GM13976 (cell line): ENCODE measurements around the gene HERC3.
A peak's percentile ranks its signal among the peaks of the same experiment; 100 is the strongest.

Source experiments
- DNase-seq: peaks from one replicate; pipeline ENCODE4 v3.0.0; 2012; ENCODE audit warnings: low spot score
- in situ Hi-C: fragments of 300-500 bp; cut with MboI; formaldehyde crosslinking; loops from one replicate; pipeline ENCODE4 v1.12.0; 2022; ENCODE audit warnings: low sequenced_read_pairs, mixed read lengths, inconsistent platforms; ENCODE audit not compliant: unreplicated experiment
- TF ChIP-seq, protein P1 (sequence below): IDR thresholded peaks from 2 replicates; pipeline ENCODE4 v1.5.1; 2012; ENCODE audit warnings: borderline replicate concordance, mild to moderate bottlenecking; ENCODE audit not compliant: insufficient read depth; ENCODE audit errors: extremely low read depth, missing control alignments, control extremely low read depth

HERC3 gene

DNA sequence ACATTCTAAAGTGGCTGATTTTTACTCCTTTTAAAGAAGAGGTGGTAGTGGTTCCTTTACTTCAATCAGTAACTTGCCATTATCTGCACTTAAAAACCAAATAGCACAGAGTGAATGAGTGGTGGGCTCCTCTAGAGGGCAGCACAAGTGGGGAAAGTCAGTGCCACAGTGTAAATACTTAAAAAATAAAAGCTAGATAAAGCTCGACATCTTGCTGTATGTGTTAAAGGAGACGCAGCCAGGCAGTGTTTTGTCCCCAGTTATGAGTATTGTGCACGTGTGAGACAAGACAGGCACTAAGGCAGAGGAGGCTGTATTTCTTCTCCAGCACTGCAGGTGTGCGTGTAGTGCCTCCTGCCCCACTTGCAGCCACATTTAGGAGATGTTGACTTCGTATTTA, 80.7 kb downstream of the HERC3 start:
- TF ChIP-seq, protein P1, sequence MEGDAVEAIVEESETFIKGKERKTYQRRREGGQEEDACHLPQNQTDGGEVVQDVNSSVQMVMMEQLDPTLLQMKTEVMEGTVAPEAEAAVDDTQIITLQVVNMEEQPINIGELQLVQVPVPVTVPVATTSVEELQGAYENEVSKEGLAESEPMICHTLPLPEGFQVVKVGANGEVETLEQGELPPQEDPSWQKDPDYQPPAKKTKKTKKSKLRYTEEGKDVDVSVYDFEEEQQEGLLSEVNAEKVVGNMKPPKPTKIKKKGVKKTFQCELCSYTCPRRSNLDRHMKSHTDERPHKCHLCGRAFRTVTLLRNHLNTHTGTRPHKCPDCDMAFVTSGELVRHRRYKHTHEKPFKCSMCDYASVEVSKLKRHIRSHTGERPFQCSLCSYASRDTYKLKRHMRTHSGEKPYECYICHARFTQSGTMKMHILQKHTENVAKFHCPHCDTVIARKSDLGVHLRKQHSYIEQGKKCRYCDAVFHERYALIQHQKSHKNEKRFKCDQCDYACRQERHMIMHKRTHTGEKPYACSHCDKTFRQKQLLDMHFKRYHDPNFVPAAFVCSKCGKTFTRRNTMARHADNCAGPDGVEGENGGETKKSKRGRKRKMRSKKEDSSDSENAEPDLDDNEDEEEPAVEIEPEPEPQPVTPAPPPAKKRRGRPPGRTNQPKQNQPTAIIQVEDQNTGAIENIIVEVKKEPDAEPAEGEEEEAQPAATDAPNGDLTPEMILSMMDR = peak; percentile 23
- DNase-seq = peak; percentile 10
- in situ Hi-C loops = no loop called here

DNA sequence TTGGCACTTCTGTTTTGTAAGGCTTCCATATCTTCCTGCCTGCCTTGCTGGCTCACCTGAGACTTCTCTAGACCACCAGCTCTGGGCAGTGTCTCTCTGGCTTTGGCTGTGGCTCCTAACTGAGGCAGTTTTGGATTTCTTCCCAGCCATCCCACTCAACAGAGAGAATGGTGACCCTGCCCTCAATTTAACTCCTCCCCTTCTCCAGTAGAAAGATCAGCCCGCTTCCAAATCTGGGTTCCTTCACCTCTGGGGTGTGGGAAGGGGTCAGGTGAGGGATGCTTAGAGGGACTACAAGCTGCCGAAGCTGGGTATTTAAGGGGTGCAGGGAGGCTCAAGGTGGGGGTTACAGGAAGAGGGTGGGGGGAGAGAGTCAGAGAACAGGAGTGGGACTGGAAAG, 81.6 kb downstream of the HERC3 start:
- no peak for DNase-seq
- TF ChIP-seq, protein P1 = no peak
- in situ Hi-C loops = no loop called here

DNA sequence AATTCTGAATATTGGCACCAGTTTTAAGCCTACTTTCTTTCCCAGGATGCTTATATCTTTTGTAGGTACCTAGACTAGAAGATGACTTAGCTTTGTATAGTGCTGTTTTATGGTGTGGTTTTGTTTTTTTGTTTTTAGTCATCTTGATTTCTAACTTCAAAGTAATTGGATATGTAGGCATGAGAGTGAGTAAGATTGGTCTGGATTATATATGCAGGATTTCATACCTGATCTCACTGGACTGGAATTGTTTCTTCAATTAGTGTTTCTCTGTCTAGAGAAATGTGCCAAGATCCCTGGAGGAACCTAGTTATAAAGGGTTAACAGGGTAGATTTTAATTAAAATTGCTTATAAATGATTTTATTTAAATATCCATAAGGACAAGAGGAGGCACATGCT, 82.3 kb downstream of the HERC3 start:
- in situ Hi-C loops = no loop called here
- TF ChIP-seq, protein P1 = no peak

DNA sequence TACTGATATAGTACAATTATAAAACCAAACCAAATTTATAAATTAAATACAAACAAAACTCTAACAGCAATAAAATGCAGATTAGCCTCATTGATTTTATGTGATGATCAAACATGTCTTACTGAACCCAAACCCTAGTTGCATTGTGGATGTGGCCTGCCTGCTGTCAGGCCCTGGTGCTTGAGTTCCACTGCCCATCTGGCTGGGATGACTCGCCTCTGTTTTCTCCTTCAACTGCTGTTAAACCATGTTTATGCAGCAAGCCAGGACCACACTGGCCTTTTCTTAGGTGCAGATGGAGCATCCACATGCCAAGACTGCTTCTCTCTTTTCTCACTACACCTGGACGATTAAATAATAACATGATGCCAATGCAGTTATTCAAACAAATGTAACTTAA, 82.7 kb downstream of the HERC3 start:
- no peak for DNase-seq
- in situ Hi-C loops = no loop called here
- TF ChIP-seq, protein P1 = no peak

More for the DNA sequence above, 82.3 kb downstream of the HERC3 start:
- no peak for DNase-seq

DNA sequence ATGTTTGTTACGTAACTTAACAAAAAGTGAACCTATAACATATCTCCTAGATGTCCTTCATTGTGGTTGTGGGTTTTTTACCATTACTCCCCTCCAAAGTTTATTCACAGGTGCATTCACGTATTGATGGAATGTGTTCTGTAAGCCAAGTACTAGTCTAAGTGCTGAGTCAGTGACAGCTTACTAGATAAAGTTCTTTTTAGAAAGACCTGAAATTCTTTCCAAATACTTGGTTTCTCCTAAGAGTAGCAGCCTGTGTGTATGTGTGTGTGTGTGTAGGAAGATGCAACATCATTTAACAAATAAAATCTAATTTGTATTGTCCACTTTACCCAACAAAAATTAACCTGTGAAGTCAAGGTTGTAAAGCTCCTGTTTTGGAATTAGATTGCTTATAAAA, 83.3 kb downstream of the HERC3 start:
- DNase-seq = no peak
- TF ChIP-seq, protein P1 = no peak
- in situ Hi-C loops = no loop called here

DNA sequence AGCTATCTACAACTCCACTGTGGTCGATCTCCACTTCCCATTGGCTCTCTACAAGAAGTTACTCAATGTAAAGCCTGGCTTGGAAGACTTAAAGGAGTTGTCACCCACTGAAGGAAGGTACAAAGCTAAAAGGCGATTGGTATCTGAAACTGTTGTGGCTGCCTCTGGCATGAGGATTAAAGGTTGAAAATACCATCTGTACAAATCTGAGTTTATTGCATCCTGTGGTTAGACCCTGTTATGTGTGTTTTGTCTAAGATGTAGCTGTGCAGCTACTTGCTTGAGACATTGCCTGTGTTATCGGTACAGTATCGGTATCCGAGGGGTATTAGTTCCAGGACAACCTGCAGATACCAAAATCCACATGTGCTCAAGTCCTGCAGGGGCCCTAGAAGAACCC, 88.9 kb downstream of the HERC3 start:
- in situ Hi-C loops = no loop called here
- DNase-seq = no peak
- TF ChIP-seq, protein P1 = no peak

DNA sequence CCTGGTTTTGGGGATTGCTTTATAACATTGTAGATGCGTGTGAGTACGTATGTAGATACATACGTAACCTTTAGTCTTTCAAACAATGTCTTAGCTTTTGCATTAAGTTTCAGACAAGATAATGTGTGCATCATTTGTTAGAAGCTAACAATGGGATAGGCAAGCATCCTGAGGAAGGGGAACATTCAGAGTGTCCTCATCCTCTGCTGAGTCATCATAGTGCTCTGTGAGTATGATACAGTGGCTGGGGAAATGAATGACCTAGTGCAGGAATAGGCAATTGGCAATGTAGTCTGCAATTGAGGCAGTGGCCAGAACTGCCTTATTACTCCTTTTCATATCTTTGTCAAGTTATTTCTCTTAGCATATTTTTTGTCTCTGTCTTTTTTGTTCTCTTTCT, 98.1 kb downstream of the HERC3 start:
- in situ Hi-C loops = no loop called here
- TF ChIP-seq, protein P1 = no peak
- DNase-seq = no peak
